ENCODE data around the gene TRMU. TPM values are rescaled to one million over a fixed set of nuclear protein-coding genes. Genes with fewer than 3 reads are reported as not detected.

Gene TRMU
- total and polyA plus RNA-seq, 4 donors, result 14.3 to 34.4 (median 18.6) TPM

- no peak overlapping the region for H3K27ac ChIP-seq (ENCODE audit: low read depth in 1 of 2, low read length in 2 of 2)
- H3K36me3 ChIP-seq (ENCODE audit: control insufficient read depth in 4 of 4, insufficient read depth in 3 of 4, low read depth in 1 of 4, low read length in 3 of 4), result no peaks in the 10 kb centered on the region
- H3K4me1 ChIP-seq (ENCODE audit: control insufficient read depth in 4 of 4, insufficient read depth in 4 of 4, low read length in 3 of 4), result no peaks in the 10 kb centered on the region
- H3K9ac ChIP-seq (ENCODE audit: low read depth in 1 of 2, low read length in 2 of 2), result no peak overlapping the region
- WGBS, result 92% methylated on average over 10 of the region's 10 CpGs
- H3K27me3 ChIP-seq (ENCODE audit: control insufficient read depth in 4 of 4, insufficient read depth in 4 of 4, low read length in 3 of 4), result no peaks in the 10 kb centered on the region
- H3K4me3 ChIP-seq (ENCODE audit: low read depth in 1 of 3, low read length in 3 of 3), result no peak overlapping the region
- DNase-seq (ENCODE audit: low spot score), result no peak
- no peaks in the 10 kb centered on the region for H3K9me3 ChIP-seq (ENCODE audit: control insufficient read depth in 4 of 4, low read length in 3 of 4)
- TF ChIP-seq GABPA (IDR thresholded peaks at IDR 0.05 in 1 of 2, conservative IDR thresholded peaks at IDR 0.05 in 1 of 2) (no peak), MAX (IDR thresholded peaks at IDR 0.05) (no peak), REST (IDR thresholded peaks at IDR 0.05) (no peak), HNF4G (IDR thresholded peaks at IDR 0.05) (no peak), FOXA2 (IDR thresholded peaks at IDR 0.05) (no peak), RXRA (IDR thresholded peaks at IDR 0.05) (no peak), ZBTB33 (IDR thresholded peaks at IDR 0.05) (no peak), RAD21 (IDR thresholded peaks at IDR 0.05) (no peak), ATF3 (IDR thresholded peaks at IDR 0.05) (no peak)
Measured at GRCh38 chr22:46401370-46401769, 65.9 kb downstream of the TRMU start.

DNA sequence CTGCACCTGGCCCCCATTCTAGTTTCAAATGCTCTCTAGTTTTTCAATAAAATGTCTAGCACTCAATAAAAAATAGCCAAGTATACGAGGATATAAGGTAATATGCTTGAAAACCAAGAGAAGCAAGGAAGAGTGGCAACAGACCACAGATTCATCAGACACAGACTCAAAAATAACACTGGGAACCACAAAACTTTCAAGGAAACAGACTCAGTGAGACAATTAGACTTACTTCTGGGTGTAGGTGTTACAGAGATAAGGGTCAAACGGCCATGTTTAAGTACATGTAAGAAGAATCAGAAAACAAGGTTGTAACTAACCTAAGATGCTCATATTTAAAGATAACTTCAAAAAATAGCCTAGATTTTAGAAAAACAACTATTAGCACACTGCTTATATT is 67.0 kb downstream of the TRMU start:
- no peak for TF ChIP-seq RAD21 (IDR thresholded peaks at IDR 0.05)
- no peak for TF ChIP-seq RXRA (IDR thresholded peaks at IDR 0.05)
- TF ChIP-seq FOXA2 (IDR thresholded peaks at IDR 0.05), result no peak
- TF ChIP-seq GABPA (IDR thresholded peaks at IDR 0.05 in 1 of 2, conservative IDR thresholded peaks at IDR 0.05 in 1 of 2), result no peak
- TF ChIP-seq, protein P1, sequence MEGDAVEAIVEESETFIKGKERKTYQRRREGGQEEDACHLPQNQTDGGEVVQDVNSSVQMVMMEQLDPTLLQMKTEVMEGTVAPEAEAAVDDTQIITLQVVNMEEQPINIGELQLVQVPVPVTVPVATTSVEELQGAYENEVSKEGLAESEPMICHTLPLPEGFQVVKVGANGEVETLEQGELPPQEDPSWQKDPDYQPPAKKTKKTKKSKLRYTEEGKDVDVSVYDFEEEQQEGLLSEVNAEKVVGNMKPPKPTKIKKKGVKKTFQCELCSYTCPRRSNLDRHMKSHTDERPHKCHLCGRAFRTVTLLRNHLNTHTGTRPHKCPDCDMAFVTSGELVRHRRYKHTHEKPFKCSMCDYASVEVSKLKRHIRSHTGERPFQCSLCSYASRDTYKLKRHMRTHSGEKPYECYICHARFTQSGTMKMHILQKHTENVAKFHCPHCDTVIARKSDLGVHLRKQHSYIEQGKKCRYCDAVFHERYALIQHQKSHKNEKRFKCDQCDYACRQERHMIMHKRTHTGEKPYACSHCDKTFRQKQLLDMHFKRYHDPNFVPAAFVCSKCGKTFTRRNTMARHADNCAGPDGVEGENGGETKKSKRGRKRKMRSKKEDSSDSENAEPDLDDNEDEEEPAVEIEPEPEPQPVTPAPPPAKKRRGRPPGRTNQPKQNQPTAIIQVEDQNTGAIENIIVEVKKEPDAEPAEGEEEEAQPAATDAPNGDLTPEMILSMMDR (IDR thresholded peaks at IDR 0.05; ENCODE audit: low read depth, low read length, missing input control), result no peak
- TF ChIP-seq ATF3 (IDR thresholded peaks at IDR 0.05), result no peak
- no peak for TF ChIP-seq EGR1 (IDR thresholded peaks at IDR 0.05; ENCODE audit: low read depth in 2 of 2)
- no peak for TF ChIP-seq SP1 (IDR thresholded peaks at IDR 0.05)
- TF ChIP-seq HNF4G (IDR thresholded peaks at IDR 0.05), result no peak
- no peak for TF ChIP-seq MAX (IDR thresholded peaks at IDR 0.05)
- no peak for TF ChIP-seq FOXA1 (IDR thresholded peaks at IDR 0.05)
- TF ChIP-seq JUND (IDR thresholded peaks at IDR 0.05), result no peak
- no peak for TF ChIP-seq REST (IDR thresholded peaks at IDR 0.05)
- no peak for TF ChIP-seq HNF4A (conservative IDR thresholded peaks at IDR 0.05)
- TF ChIP-seq TAF1 (conservative IDR thresholded peaks at IDR 0.05), result no peak
- TF ChIP-seq ZBTB33 (IDR thresholded peaks at IDR 0.05), result no peak
- no peak for TF ChIP-seq NR2F2 (IDR thresholded peaks at IDR 0.05)
- Histone ChIP-seq H3K4me3 (ENCODE audit: low read depth in 1 of 3, low read length in 3 of 3) (no peak overlapping the region), H3K27me3 (ENCODE audit: control insufficient read depth in 4 of 4, insufficient read depth in 4 of 4, low read length in 3 of 4) (no peaks in the 10 kb centered on the region), H3K27ac (ENCODE audit: low read depth in 1 of 2, low read length in 2 of 2) (no peak overlapping the region), H3K9ac (ENCODE audit: low read depth in 1 of 2, low read length in 2 of 2) (no peak overlapping the region), H3K4me1 (ENCODE audit: control insufficient read depth in 4 of 4, insufficient read depth in 4 of 4, low read length in 3 of 4) (no peaks in the 10 kb centered on the region), H3K36me3 (ENCODE audit: control insufficient read depth in 4 of 4, insufficient read depth in 3 of 4, low read depth in 1 of 4, low read length in 3 of 4) (no peaks in the 10 kb centered on the region), H3K9me3 (ENCODE audit: control insufficient read depth in 4 of 4, low read length in 3 of 4) (no peaks in the 10 kb centered on the region)
- WGBS, result 79% methylated on average over 2 of the region's 2 CpGs
- DNase-seq (ENCODE audit: low spot score), result no peak

Data from liver (tissue), 9 donors.